IPS-18a (cell line): ENCODE measurements around the gene CACHD1.

ENCODE experiments used
- H3K27ac ChIP-seq: one replicate; pipeline ENCODE4 v1.5.1; 2013; ENCODE audit warnings: low read length
- H3K27me3 ChIP-seq: one replicate; pipeline ENCODE4 v1.6.1; 2013; ENCODE audit warnings: mild to moderate bottlenecking, low read length; ENCODE audit not compliant: control insufficient read depth, insufficient read depth
- H3K36me3 ChIP-seq: one replicate; pipeline ENCODE4 v1.6.1; 2013; ENCODE audit warnings: low read depth, low read length; ENCODE audit not compliant: control insufficient read depth
- H3K4me1 ChIP-seq: one replicate; pipeline ENCODE4 v1.6.1; 2013; ENCODE audit warnings: low read depth, low read length; ENCODE audit not compliant: control insufficient read depth
- H3K4me3 ChIP-seq: one replicate; pipeline ENCODE4 v1.5.1; 2013; ENCODE audit warnings: low read length
- H3K9ac ChIP-seq: one replicate; pipeline ENCODE4 v1.6.1; 2013; ENCODE audit warnings: mild to moderate bottlenecking, low read length, moderate library complexity
- H3K9me3 ChIP-seq: one replicate; pipeline ENCODE4 v1.6.1; 2013; ENCODE audit warnings: low read depth, low read length; ENCODE audit not compliant: control insufficient read depth

The CACHD1 gene

DNA sequence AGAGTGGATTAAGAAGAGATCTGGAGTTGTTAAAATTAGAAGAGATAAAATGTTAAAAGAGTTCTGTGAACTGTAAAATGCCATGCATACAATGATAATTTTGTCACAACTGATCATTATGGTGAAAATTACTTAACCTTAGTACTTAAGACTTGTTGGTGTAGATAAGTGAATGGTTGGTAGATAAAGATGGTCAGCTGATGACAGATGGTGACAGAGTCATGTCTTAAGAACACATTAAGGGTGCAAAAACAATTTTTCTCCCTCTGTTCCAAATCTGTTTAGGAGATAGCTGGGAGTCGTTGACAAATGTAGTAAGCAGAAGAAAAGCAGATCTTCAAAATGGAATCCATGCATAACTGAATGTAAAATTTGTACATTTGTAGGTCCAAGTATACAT lies 18.5 kb upstream of the CACHD1 start:
- H3K4me1 ChIP-seq = no peaks in the 10 kb centered on the region
- no peaks in the 10 kb centered on the region for H3K9me3 ChIP-seq
- no peaks in the 10 kb centered on the region for H3K36me3 ChIP-seq
- no peaks in the 10 kb centered on the region for H3K27me3 ChIP-seq
- no peak overlapping the region for H3K27ac ChIP-seq
- no peak overlapping the region for H3K9ac ChIP-seq
- H3K4me3 ChIP-seq = no peak overlapping the region

- Histone ChIP-seq H3K9ac (no peak overlapping the region), H3K9me3 (no peaks in the 10 kb centered on the region), H3K27me3 (no peaks in the 10 kb centered on the region), H3K4me3 (no peak overlapping the region), H3K4me1 (no peaks in the 10 kb centered on the region), H3K27ac (no peak overlapping the region), H3K36me3 (no peaks in the 10 kb centered on the region)
Measured at GRCh38 chr1:64453688-64454087, 16.2 kb upstream of the CACHD1 start.

GRCh38 chr1:64458915-64459314 lies 11.0 kb upstream of the CACHD1 start:
- Histone ChIP-seq H3K9ac (no peak overlapping the region), H3K27me3 (no peaks in the 10 kb centered on the region), H3K27ac (no peak overlapping the region), H3K36me3 (no peaks in the 10 kb centered on the region), H3K9me3 (no peaks in the 10 kb centered on the region), H3K4me1 (no peaks in the 10 kb centered on the region), H3K4me3 (no peak overlapping the region)

DNA sequence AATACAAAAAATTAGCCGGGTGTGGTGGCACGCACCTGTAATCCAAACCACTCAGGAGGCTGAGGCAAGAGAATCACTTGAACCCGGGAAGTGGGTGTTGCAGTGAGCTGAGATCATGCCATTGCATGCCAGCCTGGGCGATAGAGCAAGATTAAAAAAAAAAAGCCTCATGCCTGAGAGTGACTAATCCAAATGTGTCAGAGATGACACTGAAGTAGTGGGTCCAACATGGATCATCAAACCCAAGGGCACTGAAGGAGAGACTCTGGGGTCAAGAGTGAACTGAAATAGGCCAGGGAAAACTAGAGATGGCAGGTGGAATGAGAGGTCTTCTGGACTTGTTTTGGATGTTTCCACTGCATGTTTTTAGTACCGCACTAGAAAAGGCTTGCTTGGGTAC lies 10.2 kb upstream of the CACHD1 start:
- Histone ChIP-seq H3K27ac (no peak overlapping the region), H3K36me3 (no peaks in the 10 kb centered on the region), H3K9ac (no peak overlapping the region), H3K4me1 (no peaks in the 10 kb centered on the region), H3K9me3 (no peaks in the 10 kb centered on the region), H3K4me3 (no peak overlapping the region), H3K27me3 (no peaks in the 10 kb centered on the region)

DNA sequence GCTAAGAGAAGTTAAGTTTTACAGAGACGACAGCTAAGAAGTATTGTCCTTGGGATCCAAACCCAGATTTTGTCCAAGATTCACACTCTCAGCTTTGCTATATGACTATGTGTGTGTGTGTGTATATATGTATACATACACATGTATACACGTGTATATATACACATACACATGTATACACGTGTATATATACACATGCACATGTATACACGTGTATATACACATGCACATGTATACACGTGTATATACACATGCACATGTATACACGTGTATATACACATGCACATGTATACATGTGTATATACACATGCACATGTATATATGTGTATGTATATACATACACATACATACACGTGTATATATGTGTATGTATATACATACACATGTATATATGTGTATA lies 3.9 kb upstream of the CACHD1 start:
- H3K9ac ChIP-seq = no peak overlapping the region
- H3K4me3 ChIP-seq = no peak overlapping the region
- H3K36me3 ChIP-seq = no peaks in the 10 kb centered on the region
- H3K9me3 ChIP-seq = no peaks in the 10 kb centered on the region
- no peak overlapping the region for H3K27ac ChIP-seq
- H3K4me1 ChIP-seq = peaks cover 8% of the 10 kb centered on the region
- peaks cover 24% of the 10 kb centered on the region for H3K27me3 ChIP-seq

- Histone ChIP-seq H3K27ac (peak overlapping the region; percentile 31), H3K9me3 (no peaks in the 10 kb centered on the region), H3K27me3 (peaks cover 24% of the 10 kb centered on the region), H3K4me3 (peak overlapping the region; percentile 100), H3K4me1 (peaks cover 21% of the 10 kb centered on the region), H3K9ac (peak overlapping the region; percentile 78), H3K36me3 (no peaks in the 10 kb centered on the region)
Measured at GRCh38 chr1:64469116-64469976, 583 bp upstream of the CACHD1 start.

GRCh38 chr1:64470665-64471217 lies 812 bp downstream of the CACHD1 start:
- H3K36me3 ChIP-seq = peaks cover 2% of the 10 kb centered on the region
- H3K9me3 ChIP-seq = no peaks in the 10 kb centered on the region
- peaks cover 32% of the 10 kb centered on the region for H3K4me1 ChIP-seq
- peak overlapping the region; percentile 92 for H3K27ac ChIP-seq
- peaks cover 24% of the 10 kb centered on the region for H3K27me3 ChIP-seq
- H3K9ac ChIP-seq = peak overlapping the region; percentile 78
- peak overlapping the region; percentile 100 for H3K4me3 ChIP-seq

GRCh38 chr1:64471218-64472039 lies 1.5 kb downstream of the CACHD1 start:
- no peaks in the 10 kb centered on the region for H3K9me3 ChIP-seq
- H3K9ac ChIP-seq = peak overlapping the region; percentile 78
- H3K27me3 ChIP-seq = peaks cover 24% of the 10 kb centered on the region
- peak overlapping the region; percentile 100 for H3K4me3 ChIP-seq
- peaks cover 39% of the 10 kb centered on the region for H3K4me1 ChIP-seq
- H3K36me3 ChIP-seq = peaks cover 5% of the 10 kb centered on the region
- peak overlapping the region; percentile 92 for H3K27ac ChIP-seq

DNA sequence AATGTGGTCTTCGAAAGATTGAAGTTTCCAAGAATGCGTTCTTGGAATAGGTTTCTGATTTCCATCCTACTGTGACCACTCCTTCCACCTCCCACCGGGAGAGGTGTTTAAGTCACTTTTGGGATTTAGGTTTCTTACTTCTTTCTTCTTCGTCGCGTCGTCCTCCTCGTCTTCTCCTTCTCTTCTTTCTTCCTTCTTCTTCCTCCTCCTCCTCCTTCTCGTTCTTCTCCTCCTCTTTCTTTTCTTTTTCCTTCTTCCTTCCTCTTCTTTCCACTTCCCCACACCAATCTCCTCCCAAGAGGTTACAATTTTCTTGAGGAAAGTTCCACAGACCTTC lies 2.1 kb downstream of the CACHD1 start:
- H3K36me3 ChIP-seq = peaks cover 5% of the 10 kb centered on the region
- H3K9me3 ChIP-seq = no peaks in the 10 kb centered on the region
- peak overlapping the region; percentile 78 for H3K9ac ChIP-seq
- peaks cover 24% of the 10 kb centered on the region for H3K27me3 ChIP-seq
- H3K4me3 ChIP-seq = peak overlapping the region; percentile 100
- H3K4me1 ChIP-seq = peaks cover 44% of the 10 kb centered on the region
- peak overlapping the region; percentile 92 for H3K27ac ChIP-seq

GRCh38 chr1:64472805-64473204 lies 2.9 kb downstream of the CACHD1 start:
- Histone ChIP-seq H3K4me1 (peaks cover 46% of the 10 kb centered on the region), H3K4me3 (peak overlapping the region; percentile 100), H3K36me3 (peaks cover 5% of the 10 kb centered on the region), H3K9me3 (no peaks in the 10 kb centered on the region), H3K27me3 (peaks cover 18% of the 10 kb centered on the region), H3K27ac (peak overlapping the region; percentile 92), H3K9ac (peak overlapping the region; percentile 78)

DNA sequence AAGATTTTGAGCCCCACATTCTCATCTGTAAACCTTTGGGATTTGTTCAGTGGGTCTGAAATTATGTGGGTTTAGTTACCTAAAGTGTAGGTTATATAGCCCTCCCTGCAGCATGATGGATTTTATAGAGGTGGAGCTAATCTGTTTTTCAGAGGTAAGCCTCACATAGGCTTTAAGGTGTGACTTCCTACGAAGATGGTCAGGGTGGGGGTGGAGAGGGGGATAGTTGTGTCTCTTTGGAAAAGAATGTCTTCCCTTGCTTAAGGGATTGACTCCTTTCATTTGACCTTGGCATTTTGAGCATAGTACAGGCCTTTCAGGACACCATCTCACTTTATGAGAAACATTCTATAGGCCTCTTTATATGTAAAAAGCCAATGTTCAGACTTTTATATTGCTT lies 3.4 kb downstream of the CACHD1 start:
- Histone ChIP-seq H3K9me3 (no peaks in the 10 kb centered on the region), H3K27me3 (peaks cover 12% of the 10 kb centered on the region), H3K27ac (peak overlapping the region; percentile 92), H3K4me1 (peaks cover 49% of the 10 kb centered on the region), H3K4me3 (peak overlapping the region; percentile 100), H3K36me3 (peaks cover 5% of the 10 kb centered on the region), H3K9ac (peak overlapping the region; percentile 78)
